HuH-7 (cell line): ENCODE measurements around the gene PLEKHA6.
"Not testable (repeated sequence)": the region's sequence is repeated elsewhere in the genome, so short reads cannot be mapped to it uniquely, and the experiment has no call there.

Source experiments
- DNase-seq: peaks from one replicate; pipeline ENCODE4 v3.0.0; 2011; ENCODE audit warnings: low spot score

Gene PLEKHA6

GRCh38 chr1:204337583-204337982, 22.1 kb downstream of the PLEKHA6 start:
- no peak for DNase-seq

DNA sequence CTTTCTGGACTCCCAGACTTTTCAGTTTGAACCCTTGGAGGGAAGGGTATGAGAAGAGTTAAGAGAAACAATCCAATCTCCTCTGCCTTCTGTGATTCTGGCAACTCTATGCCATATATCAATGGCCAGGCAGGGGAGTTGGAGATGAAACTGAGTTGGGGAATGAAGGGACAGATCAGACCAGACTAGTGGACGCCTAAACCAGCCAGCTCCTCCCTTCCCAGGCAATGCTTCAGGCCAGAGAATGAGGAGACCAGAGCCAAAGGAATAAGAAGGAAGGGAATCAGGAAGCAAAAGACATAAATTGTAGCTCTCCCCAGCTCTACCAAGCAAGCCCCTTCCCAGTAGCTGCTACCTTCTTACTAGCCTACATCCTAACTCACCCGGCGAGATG, 22.7 kb downstream of the PLEKHA6 start:
- no peak for DNase-seq

GRCh38 chr1:204336421-204337035, 23.2 kb downstream of the PLEKHA6 start:
- no peak for DNase-seq

- DNase-seq: no peak
Measured at GRCh38 chr1:204335533-204335932, 24.2 kb downstream of the PLEKHA6 start.

DNA sequence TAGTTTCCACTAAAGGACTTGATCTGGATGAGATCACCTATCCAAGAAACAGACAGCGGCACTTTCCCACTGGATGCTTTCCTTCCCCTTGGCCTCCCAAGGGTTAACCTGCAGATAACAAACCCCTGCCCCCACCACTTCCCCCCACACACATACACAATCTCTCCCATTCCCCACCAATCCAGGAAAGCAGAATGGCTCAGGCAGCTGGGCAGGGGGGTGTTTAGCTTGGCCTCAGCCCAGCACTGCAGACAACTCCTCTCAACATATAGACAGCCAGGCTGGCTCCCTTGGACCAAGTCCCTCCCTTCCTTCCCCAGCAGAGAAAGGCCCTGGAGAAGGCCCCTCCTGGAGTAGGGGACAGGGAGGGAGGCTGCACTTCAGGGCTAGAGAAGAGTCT, 24.6 kb downstream of the PLEKHA6 start:
- no peak for DNase-seq

GRCh38 chr1:204334455-204334854, 25.3 kb downstream of the PLEKHA6 start:
- DNase-seq: no peak

DNA sequence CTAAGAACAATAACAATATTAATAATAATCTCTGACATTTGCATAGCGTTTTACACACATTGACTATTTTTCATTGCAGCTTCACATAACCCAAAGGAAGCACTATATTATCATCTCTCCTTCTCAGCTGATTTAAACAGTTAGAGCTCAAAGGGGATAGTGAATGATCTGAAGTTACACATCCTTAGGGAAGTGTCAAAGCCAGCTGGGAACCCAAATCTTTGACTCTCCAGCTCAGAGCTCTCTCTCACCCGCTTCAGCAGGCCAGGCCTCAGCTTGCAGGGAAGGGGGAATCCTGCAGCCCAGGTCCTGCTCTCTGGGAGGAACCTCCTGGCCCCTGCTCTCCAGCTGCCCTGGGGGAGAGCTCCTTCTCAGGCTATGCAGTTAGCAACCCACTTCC, 26.3 kb downstream of the PLEKHA6 start:
- DNase-seq: no peak

DNA sequence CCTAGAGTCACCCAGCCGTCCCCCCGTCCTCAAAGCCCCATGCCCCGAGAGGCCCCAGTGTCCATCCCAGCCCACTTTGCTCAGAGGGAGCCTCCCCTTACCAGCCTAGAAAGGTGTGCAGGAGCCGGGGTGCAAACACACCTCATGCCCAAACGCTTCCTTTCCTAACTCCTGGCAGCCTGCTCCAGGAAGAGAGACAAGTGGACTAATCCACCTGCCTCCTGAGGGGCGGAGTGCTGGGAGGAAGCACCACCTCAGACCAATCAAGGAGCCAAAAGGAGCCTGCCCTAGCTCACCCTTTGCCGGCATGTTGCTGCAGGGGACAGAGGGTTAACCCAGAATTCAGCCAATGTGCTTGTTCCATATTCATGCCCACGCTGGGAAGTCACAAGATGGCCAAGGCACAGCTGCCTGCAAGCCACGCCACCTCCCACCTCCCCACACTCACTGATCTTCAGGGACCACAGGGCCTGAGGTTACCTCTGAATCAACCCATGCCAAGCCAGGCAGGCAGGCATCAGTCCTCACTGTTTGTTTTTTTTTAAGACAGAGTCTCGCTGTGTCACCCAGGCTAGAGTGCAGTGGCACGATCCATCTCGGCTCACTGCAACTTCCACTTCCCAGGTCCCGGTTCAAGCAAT, 27.8 kb downstream of the PLEKHA6 start:
- DNase-seq: no peak

- no peak for DNase-seq
Measured at GRCh38 chr1:204331275-204331674, 28.5 kb downstream of the PLEKHA6 start.

GRCh38 chr1:204327870-204328269, 31.9 kb downstream of the PLEKHA6 start:
- not testable (repeated sequence) for DNase-seq

- DNase-seq: no peak
Measured at GRCh38 chr1:204327359-204327758, 32.4 kb downstream of the PLEKHA6 start.

- no peak for DNase-seq
Measured at GRCh38 chr1:204326771-204327300, 32.9 kb downstream of the PLEKHA6 start.

DNA sequence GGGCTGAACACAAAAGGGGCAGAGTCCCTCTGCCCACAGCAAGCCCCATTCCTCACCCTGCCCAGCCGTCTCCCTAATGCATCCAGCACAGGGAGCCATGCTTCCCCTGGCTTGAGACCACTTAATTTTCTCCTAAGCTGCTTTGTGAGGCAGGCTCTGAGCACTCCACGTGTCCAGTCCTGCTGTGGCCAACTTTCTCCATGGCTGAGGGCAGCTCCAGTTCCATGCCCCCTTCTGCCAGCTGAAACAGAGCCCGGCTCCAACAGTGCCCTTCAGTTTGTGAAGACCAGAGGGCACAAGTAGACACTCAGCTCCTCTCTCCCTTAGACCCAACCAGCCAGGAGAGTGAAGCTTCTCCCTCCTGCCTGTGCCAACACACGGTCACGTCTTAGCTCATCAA, 33.8 kb downstream of the PLEKHA6 start:
- no peak for DNase-seq

- no peak for DNase-seq
Measured at GRCh38 chr1:204323887-204324286, 35.8 kb downstream of the PLEKHA6 start.

GRCh38 chr1:204322339-204322868, 37.3 kb downstream of the PLEKHA6 start:
- no peak for DNase-seq

GRCh38 chr1:204321665-204322064, 38.1 kb downstream of the PLEKHA6 start:
- DNase-seq: no peak

GRCh38 chr1:204321051-204321450, 38.7 kb downstream of the PLEKHA6 start:
- no peak for DNase-seq

DNA sequence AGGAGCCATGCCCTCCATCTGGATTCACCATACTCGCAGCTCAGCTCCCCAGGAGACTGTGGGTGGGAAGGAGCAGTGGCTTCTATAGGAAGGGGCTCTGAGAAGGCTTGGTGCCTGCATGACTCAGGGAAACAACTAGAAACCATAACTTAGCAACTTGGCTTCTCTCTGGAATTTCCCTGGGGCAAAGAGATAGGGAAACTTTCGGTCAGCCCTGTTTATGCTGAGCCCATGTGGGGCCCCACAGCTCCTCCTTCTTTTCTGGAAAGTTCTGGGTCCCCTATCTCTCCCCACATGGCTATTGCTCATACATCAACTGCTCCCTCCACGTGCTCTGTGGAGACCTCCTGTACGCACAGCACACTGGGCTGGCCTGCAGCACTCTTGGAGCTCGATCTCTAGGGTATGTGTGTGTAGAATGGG, 39.3 kb downstream of the PLEKHA6 start:
- DNase-seq: no peak

DNA sequence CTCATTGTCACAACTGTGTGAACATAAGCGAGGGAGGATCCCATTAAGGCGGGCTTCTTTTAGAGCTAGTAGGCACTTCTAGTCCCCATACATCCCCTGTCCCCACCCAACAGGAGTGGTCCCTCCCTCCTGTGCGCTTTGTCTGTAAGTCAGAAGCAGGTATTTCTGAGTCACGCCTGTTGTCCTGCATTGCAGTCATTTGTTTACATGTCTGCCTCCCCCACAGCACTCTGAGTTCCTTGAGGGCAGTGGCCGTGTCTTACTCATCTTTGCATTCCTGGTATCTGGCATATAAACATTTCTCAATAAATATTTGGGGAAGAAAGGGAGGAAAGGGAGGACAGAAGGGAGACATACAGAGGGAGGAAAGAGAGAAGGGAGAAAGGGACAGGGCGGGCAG, 40.3 kb downstream of the PLEKHA6 start:
- no peak for DNase-seq

- no peak for DNase-seq
Measured at GRCh38 chr1:204319027-204319426, 40.7 kb downstream of the PLEKHA6 start.

GRCh38 chr1:204318324-204318723, 41.4 kb downstream of the PLEKHA6 start:
- DNase-seq: no peak

DNA sequence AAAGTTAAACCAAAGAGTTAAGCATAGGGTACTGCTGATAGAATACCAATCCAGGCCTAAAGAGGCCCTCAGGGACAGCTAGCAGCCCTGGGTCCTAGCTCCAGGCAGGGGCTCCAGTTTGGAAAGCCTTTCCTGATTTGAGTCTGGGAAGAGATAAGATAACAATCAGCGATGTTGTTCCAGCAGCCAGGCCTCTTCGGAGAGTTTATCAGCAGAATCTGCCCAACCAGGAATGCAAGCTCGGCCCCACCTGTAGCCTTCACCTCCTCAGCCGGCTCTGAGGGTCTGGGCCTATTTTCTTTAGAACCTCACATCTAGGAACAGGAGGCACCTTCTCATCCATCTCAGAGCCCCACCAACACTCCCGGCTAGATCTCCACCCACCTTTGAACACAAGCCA, 42.6 kb downstream of the PLEKHA6 start:
- no peak for DNase-seq

DNA sequence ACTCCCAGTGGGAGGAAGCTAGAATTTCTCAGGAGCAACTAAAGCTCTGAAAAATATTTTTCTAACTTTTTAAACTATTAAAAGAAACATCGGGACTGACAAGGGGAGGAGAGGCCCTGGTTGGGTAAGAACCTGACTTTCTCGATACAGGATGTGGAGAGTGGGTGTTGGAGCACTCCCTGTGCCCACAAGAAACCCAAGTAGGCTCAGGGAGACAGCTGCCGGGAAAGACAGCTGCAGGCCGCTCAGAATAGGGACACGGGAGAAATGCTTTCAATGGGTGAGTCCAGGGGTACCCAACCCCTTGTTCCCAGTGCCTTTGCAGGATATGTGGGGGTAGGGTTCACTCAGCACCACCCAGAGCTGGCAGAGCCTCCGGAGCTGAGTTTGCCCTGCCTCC, 43.6 kb downstream of the PLEKHA6 start:
- no peak for DNase-seq
